ENCODE results near the gene ATXN10. TPM values are rescaled to one million over a fixed set of nuclear protein-coding genes. Genes with fewer than 3 reads are reported as not detected.

Gene ATXN10
- total and polyA plus RNA-seq, 3 donors from 2014 or later: 171 to 204 (median 176) TPM

GRCh38 chr22:45817745-45818423 lies 146.2 kb downstream of the ATXN10 start:
- Histone ChIP-seq H3K4me3 (no peak overlapping the region), H3K27ac (peak overlapping the region in 1 of 2 donors; percentile 22), H3K9me3 (no peaks in the 10 kb centered on the region), H3K27me3 (no peaks in the 10 kb centered on the region), H3K36me3 (ENCODE audit: low read depth, missing control alignments) (no peaks in the 10 kb centered on the region), H3K4me1 (peaks cover 12% of the 10 kb centered on the region)
- peak; percentile 76 for DNase-seq
- WGBS, 2 donors: 50 to 77% methylated on average over 8 of the region's 8 CpGs
- intact Hi-C loops (cut with DNase I; ENCODE audit: low total_unique reads): no loop called here
- TF ChIP-seq CTCF (IDR thresholded peaks at IDR 0.05) (no peak), POLR2A (IDR thresholded peaks at IDR 0.05) (no peak)

DNA sequence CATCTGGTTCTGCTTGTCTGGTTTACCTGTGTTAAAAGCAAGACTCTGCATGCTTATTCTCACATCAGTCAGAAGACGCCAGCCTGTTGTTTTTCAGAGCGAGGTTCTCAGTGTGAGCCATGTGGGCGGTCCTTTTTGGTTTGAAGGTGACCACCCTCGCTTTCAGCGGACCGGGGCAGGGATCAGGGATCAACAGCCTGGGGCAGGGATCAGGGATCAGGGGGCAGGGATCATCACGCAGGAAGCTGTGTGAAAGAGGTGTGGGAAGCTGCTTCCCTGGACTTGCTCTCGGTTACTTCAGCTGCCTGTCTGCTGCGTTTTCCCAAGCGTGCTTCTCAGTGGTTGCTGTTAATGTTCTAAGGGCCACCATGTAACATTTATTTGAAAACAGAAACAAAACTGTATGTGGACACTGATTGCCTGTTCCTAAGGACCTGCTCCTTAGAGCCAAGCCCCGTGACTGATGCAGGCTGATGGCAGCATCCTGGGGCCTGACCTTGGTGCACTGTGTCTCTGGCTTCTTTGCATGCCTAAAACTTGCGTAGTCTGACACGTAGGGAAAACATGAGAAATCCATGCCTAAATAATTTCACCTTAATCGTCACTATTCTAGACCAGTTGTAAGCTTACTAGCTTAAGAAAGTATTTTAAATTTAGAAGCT lies 146.9 kb downstream of the ATXN10 start:
- Histone ChIP-seq H3K4me1 (peaks cover 12% of the 10 kb centered on the region), H3K4me3 (no peak overlapping the region), H3K9me3 (no peaks in the 10 kb centered on the region), H3K36me3 (ENCODE audit: low read depth, missing control alignments) (no peaks in the 10 kb centered on the region), H3K27me3 (no peaks in the 10 kb centered on the region), H3K27ac (peak overlapping the region in 1 of 2 donors; percentile 22)
- intact Hi-C loops (cut with DNase I; ENCODE audit: low total_unique reads): no loop called here
- 43 to 83% methylated on average over 14 of the region's 14 CpGs for WGBS, 2 donors
- DNase-seq: no peak
- TF ChIP-seq CTCF (IDR thresholded peaks at IDR 0.05) (no peak), POLR2A (IDR thresholded peaks at IDR 0.05) (no peak)

DNA sequence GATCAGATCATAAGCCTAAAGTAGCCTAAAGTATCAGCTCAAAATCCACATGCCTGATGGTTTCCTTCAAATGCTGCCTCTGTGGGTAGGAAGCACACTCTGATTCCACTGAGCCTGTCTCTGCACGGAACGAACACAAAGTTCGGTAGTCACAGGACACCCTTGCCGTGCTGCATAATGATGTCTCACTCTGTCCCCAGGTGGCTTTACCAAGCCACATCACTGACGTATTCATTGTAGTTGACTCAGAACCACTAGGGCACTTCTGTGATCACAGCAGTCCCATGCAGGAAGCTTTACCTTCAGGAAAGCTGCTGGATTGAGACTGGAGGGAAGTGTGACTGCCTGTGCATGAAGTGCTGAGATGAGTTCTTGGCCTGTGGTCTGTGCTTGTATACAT lies 147.7 kb downstream of the ATXN10 start:
- no peak for DNase-seq
- no peak overlapping the region for H3K27ac ChIP-seq
- no peak for TF ChIP-seq POLR2A (IDR thresholded peaks at IDR 0.05)
- TF ChIP-seq CTCF (IDR thresholded peaks at IDR 0.05): no peak

DNA sequence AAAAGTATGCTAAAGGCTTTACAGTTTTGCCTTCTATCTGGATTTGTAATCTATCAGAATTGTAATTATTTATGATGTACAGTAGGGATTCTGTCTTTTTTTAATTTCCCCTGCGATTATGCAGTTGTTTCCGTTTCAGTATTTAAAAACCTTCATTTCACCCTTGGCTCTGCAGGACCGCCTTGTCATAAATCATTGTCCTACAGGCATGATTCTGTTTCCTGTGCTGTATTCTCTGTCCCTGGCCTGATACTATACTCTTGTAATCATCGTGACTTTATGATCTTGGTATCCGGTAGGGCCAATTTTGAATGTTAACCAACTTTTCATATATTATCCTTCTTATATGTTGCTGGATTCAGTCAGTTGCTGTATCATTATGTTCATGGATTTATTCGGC lies 151.7 kb downstream of the ATXN10 start:
- Histone ChIP-seq H3K4me3 (no peak overlapping the region), H3K27ac (no peak overlapping the region), H3K27me3 (no peaks in the 10 kb centered on the region), H3K36me3 (ENCODE audit: low read depth, missing control alignments) (no peaks in the 10 kb centered on the region), H3K9me3 (no peaks in the 10 kb centered on the region), H3K4me1 (peaks cover 4% of the 10 kb centered on the region)
- no peak for TF ChIP-seq POLR2A (IDR thresholded peaks at IDR 0.05)
- no peak for TF ChIP-seq CTCF (IDR thresholded peaks at IDR 0.05)
- DNase-seq: no peak
- WGBS, 2 donors: 80 to 87% methylated on average over 6 of the region's 6 CpGs
- intact Hi-C loops (cut with DNase I; ENCODE audit: low total_unique reads): no loop called here

More for the DNA sequence above, 147.7 kb downstream of the ATXN10 start:
- no peaks in the 10 kb centered on the region for H3K9me3 ChIP-seq
- H3K4me1 ChIP-seq: peaks cover 12% of the 10 kb centered on the region
- 64 to 82% methylated on average over 4 to 5 of the region's 5 CpGs for WGBS, 2 donors
- H3K36me3 ChIP-seq (ENCODE audit: low read depth, missing control alignments): no peaks in the 10 kb centered on the region
- H3K4me3 ChIP-seq: no peak overlapping the region
- intact Hi-C loops (cut with DNase I; ENCODE audit: low total_unique reads): no loop called here
- H3K27me3 ChIP-seq: no peaks in the 10 kb centered on the region
